ENCODE measurements around the gene C4orf54. TPM values are rescaled to one million over a fixed set of nuclear protein-coding genes. Genes with fewer than 3 reads are reported as not detected.

C4orf54 gene
- polyA plus RNA-seq, 1 donor from 2014 or later: not detected

- TF ChIP-seq RAD21 (conservative IDR thresholded peaks at IDR 0.05) (no peak), TAF1 (IDR thresholded peaks at IDR 0.05; ENCODE audit: low read depth) (no peak), REST (IDR thresholded peaks at IDR 0.05; ENCODE audit: borderline replicate concordance) (no peak), CTCF (IDR thresholded peaks at IDR 0.05; ENCODE audit: poor library complexity, severe bottlenecking) (no peak), POLR2AphosphoS5 (IDR thresholded peaks at IDR 0.05) (no peak), EP300 (conservative IDR thresholded peaks at IDR 0.05; ENCODE audit: poor library complexity, severe bottlenecking) (no peak), MXI1 (conservative IDR thresholded peaks at IDR 0.05; ENCODE audit: poor library complexity, severe bottlenecking) (no peak), EZH2 (IDR thresholded peaks at IDR 0.05; ENCODE audit: borderline replicate concordance, insufficient read depth, low read length, poor library complexity, severe bottlenecking) (no peak), SMC3 (conservative IDR thresholded peaks at IDR 0.05; ENCODE audit: poor library complexity) (no peak)
- no peaks in the 10 kb centered on the region for H3K9me2 ChIP-seq (ENCODE audit: insufficient read depth, low read length)
- no peak overlapping the region for H3K4me2 ChIP-seq (ENCODE audit: low read length)
- no peaks in the 10 kb centered on the region for H3K9me3 ChIP-seq (ENCODE audit: low read length)
- no peaks in the 10 kb centered on the region for H3F3A ChIP-seq (ENCODE audit: insufficient read depth, low read length, poor library complexity, severe bottlenecking)
- H3K9ac ChIP-seq (ENCODE audit: low read length): no peak overlapping the region
- no peak overlapping the region for H2AFZ ChIP-seq (ENCODE audit: low read depth, low read length)
- H3K27me3 ChIP-seq (ENCODE audit: insufficient read depth, low read depth, low read length): no peaks in the 10 kb centered on the region
- no peaks in the 10 kb centered on the region for H4K20me1 ChIP-seq (ENCODE audit: insufficient read depth)
- no peak overlapping the region for H3K27ac ChIP-seq (ENCODE audit: low read length)
- H3K36me3 ChIP-seq (ENCODE audit: insufficient read depth, low read length): no peaks in the 10 kb centered on the region
- H3K4me3 ChIP-seq (ENCODE audit: low read length): no peak overlapping the region
- H3K79me2 ChIP-seq (replicated peaks; ENCODE audit: insufficient read depth, low read length): no peaks in the 10 kb centered on the region
These were observed 8.4 kb upstream of the C4orf54 start for GRCh38 chr4:99665983-99666382.

GRCh38 chr4:99664716-99665115, 7.1 kb upstream of the C4orf54 start:
- H3K79me2 ChIP-seq (replicated peaks; ENCODE audit: insufficient read depth, low read length): no peaks in the 10 kb centered on the region
- TF ChIP-seq RAD21 (conservative IDR thresholded peaks at IDR 0.05) (no peak), MXI1 (conservative IDR thresholded peaks at IDR 0.05; ENCODE audit: poor library complexity, severe bottlenecking) (no peak)
- no peaks in the 10 kb centered on the region for H4K20me1 ChIP-seq (ENCODE audit: insufficient read depth)
- H3K4me3 ChIP-seq (ENCODE audit: low read length): no peak overlapping the region
- no peak overlapping the region for H3K27ac ChIP-seq (ENCODE audit: low read length)
- no peaks in the 10 kb centered on the region for H3F3A ChIP-seq (ENCODE audit: insufficient read depth, low read length, poor library complexity, severe bottlenecking)
- no peaks in the 10 kb centered on the region for H3K36me3 ChIP-seq (ENCODE audit: insufficient read depth, low read length)
- H3K27me3 ChIP-seq (ENCODE audit: insufficient read depth, low read depth, low read length): no peaks in the 10 kb centered on the region
- no peak overlapping the region for H2AFZ ChIP-seq (ENCODE audit: low read depth, low read length)
- no peaks in the 10 kb centered on the region for H3K9me2 ChIP-seq (ENCODE audit: insufficient read depth, low read length)
- no peaks in the 10 kb centered on the region for H3K9me3 ChIP-seq (ENCODE audit: low read length)
- no peak overlapping the region for H3K4me2 ChIP-seq (ENCODE audit: low read length)
- no peak overlapping the region for H3K9ac ChIP-seq (ENCODE audit: low read length)

- no peaks in the 10 kb centered on the region for H3K79me2 ChIP-seq (replicated peaks; ENCODE audit: insufficient read depth, low read length)
- no peak overlapping the region for H3K4me3 ChIP-seq (ENCODE audit: low read length)
- H3K27ac ChIP-seq (ENCODE audit: low read length): no peak overlapping the region
- TF ChIP-seq MXI1 (conservative IDR thresholded peaks at IDR 0.05; ENCODE audit: poor library complexity, severe bottlenecking) (no peak), SMC3 (conservative IDR thresholded peaks at IDR 0.05; ENCODE audit: poor library complexity) (no peak)
- no peak overlapping the region for H2AFZ ChIP-seq (ENCODE audit: low read depth, low read length)
- no peaks in the 10 kb centered on the region for H3F3A ChIP-seq (ENCODE audit: insufficient read depth, low read length, poor library complexity, severe bottlenecking)
- no peaks in the 10 kb centered on the region for H3K27me3 ChIP-seq (ENCODE audit: insufficient read depth, low read depth, low read length)
- no peaks in the 10 kb centered on the region for H3K9me3 ChIP-seq (ENCODE audit: low read length)
- H3K9ac ChIP-seq (ENCODE audit: low read length): no peak overlapping the region
- H3K36me3 ChIP-seq (ENCODE audit: insufficient read depth, low read length): no peaks in the 10 kb centered on the region
- H4K20me1 ChIP-seq (ENCODE audit: insufficient read depth): no peaks in the 10 kb centered on the region
- no peaks in the 10 kb centered on the region for H3K9me2 ChIP-seq (ENCODE audit: insufficient read depth, low read length)
- no peak overlapping the region for H3K4me2 ChIP-seq (ENCODE audit: low read length)
These were observed 4.3 kb upstream of the C4orf54 start for GRCh38 chr4:99661907-99662306.
